A673 (cell line): Measurements from ENCODE around the gene DAB2IP. TPM values are rescaled to one million over a fixed set of nuclear protein-coding genes. Genes with fewer than 3 reads are reported as not detected.

ENCODE experiments used
- BruUV-seq: library from RNA; stranded (reverse); fragments of 400-500 nt; replicated peaks from 2 replicates; lab custom pipeline; 2021; lab: Mats Ljungman, UMichigan
- CTCF ChIA-PET: fragments of 300-600 bp; sonication (Branson Sonifier 250); formaldehyde crosslinking; loops from one replicate; lab custom pipeline; 2022; ENCODE audit warnings: antibody characterized with exemption; lab: Charles Lee
- POLR2A ChIA-PET: fragments of 300-600 bp; sonication (Branson Sonifier 250); formaldehyde crosslinking; loops from one replicate; lab custom pipeline; 2022; ENCODE audit warnings: antibody characterized with exemption; ENCODE audit not compliant: low non-redundant PET; lab: Charles Lee
- DNase-seq: peaks from one replicate; pipeline ENCODE4 v3.0.0-alpha.2; 2015; ENCODE audit warnings: low spot score
- H3K27ac ChIP-seq: fragments of 200-600 bp; sonication (generic); 2 replicates; pipeline ENCODE4 v1.5.1; 2016; ENCODE audit warnings: mixed run types, low read depth, mild to moderate bottlenecking, mixed read lengths, antibody characterized with exemption, low read length; ENCODE audit not compliant: poor library complexity, severe bottlenecking
- H3K27me3 ChIP-seq: fragments of 200-600 bp; sonication (generic); replicated peaks from 2 replicates; pipeline ENCODE4 v1.6.1; 2017; ENCODE audit warnings: mixed run types, low read depth, mild to moderate bottlenecking, mixed read lengths, antibody characterized with exemption, low read length; ENCODE audit not compliant: insufficient read depth, poor library complexity
- H3K36me3 ChIP-seq: fragments of 200-600 bp; sonication (generic); 2 replicates; pipeline ENCODE4 v1.6.1; 2016; ENCODE audit warnings: mixed run types, mild to moderate bottlenecking, mixed read lengths, antibody characterized with exemption, low read length; ENCODE audit not compliant: insufficient read depth, poor library complexity, severe bottlenecking
- H3K4me1 ChIP-seq: fragments of 200-600 bp; sonication (generic); 2 replicates; pipeline ENCODE4 v1.6.1; 2017; ENCODE audit warnings: mixed run types, mild to moderate bottlenecking, mixed read lengths, antibody characterized with exemption, low read length; ENCODE audit not compliant: insufficient read depth, poor library complexity, severe bottlenecking
- H3K4me3 ChIP-seq: fragments of 200-600 bp; sonication (generic); 2 replicates; pipeline ENCODE4 v1.5.1; 2016; ENCODE audit warnings: low read depth, mixed run types, mild to moderate bottlenecking, mixed read lengths, low read length; ENCODE audit not compliant: poor library complexity, severe bottlenecking
- H3K9me3 ChIP-seq: fragments of 200-600 bp; sonication (generic); 2 replicates; pipeline ENCODE4 v1.6.1; 2016; ENCODE audit warnings: mixed run types, low read depth, mild to moderate bottlenecking, mixed read lengths, antibody characterized with exemption, low read length; ENCODE audit not compliant: poor library complexity, severe bottlenecking
- CTCF ChIP-seq: fragments of 300-800, 200-600 bp; sonication (generic); conservative IDR thresholded peaks from 2 replicates; pipeline ENCODE4 v1.5.1; 2017; ENCODE audit warnings: low read depth, mild to moderate bottlenecking, antibody characterized with exemption, low read length, moderate library complexity, mixed read lengths
- EZH2 ChIP-seq: fragments of 200-600 bp; sonication (generic); IDR thresholded peaks from 2 replicates; pipeline ENCODE4 v1.6.1; 2017; ENCODE audit warnings: borderline replicate concordance, low read depth, mild to moderate bottlenecking, mixed read lengths, antibody characterized with exemption, low read length; ENCODE audit not compliant: poor library complexity, severe bottlenecking
- intact Hi-C: fragments of 100-400 bp; cut with micrococcal nuclease; formaldehyde crosslinking; loops from one replicate; pipeline ENCODE4 v1.10.0; 2022; ENCODE audit not compliant: unreplicated experiment
- total RNA-seq: library from RNA; stranded (reverse); gene quantifications from 2 replicates; pipeline ENCODE4 v1.2.3, GENCODE V29; 2021

The DAB2IP gene
- total RNA-seq, 1 experiment from 2014 or later: 34.5 TPM

- DNase-seq: peak; percentile 51
- intact Hi-C loops: loop anchor here (5.0 kb wide), 1 partner anchor 132 kb away; no protein-coding TSS in a partner anchor
- H3K27me3 ChIP-seq: no peaks in the 10 kb centered on the region
- ChIA-PET POLR2A (no interaction called here), CTCF (interaction anchor here (0.6 to 2.8 kb wide), 5 partner anchors 44 to 156 kb away, joined by 3 to 16 read pairs (median 4); no protein-coding TSS in a partner anchor)
- BruUV-seq: no TSS peak
- H3K27ac ChIP-seq: no peak overlapping the region
- H3K36me3 ChIP-seq: peaks cover 5% of the 10 kb centered on the region
- no peak overlapping the region for H3K4me3 ChIP-seq
- H3K9me3 ChIP-seq: no peaks in the 10 kb centered on the region
- H3K4me1 ChIP-seq: no peaks in the 10 kb centered on the region
- TF ChIP-seq EZH2 (no peak), CTCF (peak; percentile 70)
Measured at GRCh38 chr9:121684381-121685145, 33.1 kb downstream of the DAB2IP start.

GRCh38 chr9:121685146-121685794, 33.8 kb downstream of the DAB2IP start:
- BruUV-seq: no TSS peak
- no peak for TF ChIP-seq CTCF
- TF ChIP-seq EZH2: no peak
- Histone ChIP-seq H3K27ac (no peak overlapping the region), H3K36me3 (peaks cover 5% of the 10 kb centered on the region), H3K27me3 (no peaks in the 10 kb centered on the region), H3K9me3 (no peaks in the 10 kb centered on the region), H3K4me3 (no peak overlapping the region), H3K4me1 (no peaks in the 10 kb centered on the region)
- ChIA-PET POLR2A (no interaction called here), CTCF (interaction anchor here (2.8 kb wide), 1 partner anchor 45 kb away, joined by 16 read pairs; no protein-coding TSS in a partner anchor)
- DNase-seq: no peak
- intact Hi-C loops: no loop called here

GRCh38 chr9:121685795-121686377, 34.5 kb downstream of the DAB2IP start:
- TF ChIP-seq EZH2 (no peak), CTCF (no peak)
- no peak for DNase-seq
- POLR2A ChIA-PET: no interaction called here
- BruUV-seq: no TSS peak
- CTCF ChIA-PET: no interaction called here
- peaks cover 5% of the 10 kb centered on the region for H3K36me3 ChIP-seq
- no peaks in the 10 kb centered on the region for H3K9me3 ChIP-seq
- no peaks in the 10 kb centered on the region for H3K27me3 ChIP-seq
- H3K4me1 ChIP-seq: no peaks in the 10 kb centered on the region
- no peak overlapping the region for H3K4me3 ChIP-seq
- H3K27ac ChIP-seq: no peak overlapping the region
- intact Hi-C loops: no loop called here
